Natural killer cell (primary cell): ENCODE measurements around the gene IL17F. TPM values are rescaled to one million over a fixed set of nuclear protein-coding genes. Genes with fewer than 3 reads are reported as not detected.
A peak's percentile ranks its signal among the peaks of the same experiment; 100 is the strongest.

ENCODE experiments used
- ATAC-seq, 3 donors: fragments of 150-1000 bp in 2 of 3; fragments of 200-7000 bp in 1 of 3; cut with Tn5 transposase; 1 replicate in 1 of 3; 2 replicates in 2 of 3; pipeline ENCODE4 v1.10.0; 2021; ENCODE audit warnings: mild to moderate bottlenecking in 2 of 3, moderate library complexity in 2 of 3
- DNase-seq, 2 donors: peaks; one replicate each; pipeline versions ENCODE4 v3.0.0 to v3.0.0-alpha.2; 2013 to 2021; ENCODE audit warnings: mixed read lengths in 1 of 2
- H3K27ac ChIP-seq: one replicate; pipeline ENCODE4 v1.5.1; 2013; ENCODE audit warnings: mild to moderate bottlenecking, low read length
- H3K27me3 ChIP-seq: one replicate; pipeline ENCODE4 v1.6.1; 2013; ENCODE audit warnings: low read length; ENCODE audit not compliant: control insufficient read depth, insufficient read depth
- H3K36me3 ChIP-seq: one replicate; pipeline ENCODE4 v1.6.1; 2013; ENCODE audit warnings: low read length; ENCODE audit not compliant: control insufficient read depth, insufficient read depth
- H3K4me1 ChIP-seq: one replicate; pipeline ENCODE4 v1.6.1; 2013; ENCODE audit warnings: low read length; ENCODE audit not compliant: control insufficient read depth, insufficient read depth
- H3K4me3 ChIP-seq: one replicate; pipeline ENCODE4 v1.5.1; 2013; ENCODE audit warnings: low read length
- H3K9me3 ChIP-seq: one replicate; pipeline ENCODE4 v1.6.1; 2013; ENCODE audit warnings: low read length; ENCODE audit not compliant: control insufficient read depth, insufficient read depth
- H3K27ac Mint-ChIP-seq, 2 donors: one replicate each; pipeline ENCODE4 v1.8.0; 2022; ENCODE audit warnings: mild to moderate bottlenecking in 2 of 2, mixed read lengths in 2 of 2, moderate library complexity in 1 of 2
- H3K27me3 Mint-ChIP-seq, 2 donors: one replicate each; pipeline ENCODE4 v1.8.0; 2022; ENCODE audit warnings: low read depth in 2 of 2, mixed read lengths in 2 of 2
- H3K36me3 Mint-ChIP-seq: one replicate; pipeline ENCODE4 v1.8.0; 2022; ENCODE audit warnings: mixed read lengths
- H3K4me1 Mint-ChIP-seq, 2 donors: one replicate each; pipeline ENCODE4 v1.8.0; 2022; ENCODE audit warnings: mixed read lengths in 2 of 2
- H3K4me3 Mint-ChIP-seq: one replicate; pipeline ENCODE4 v1.8.0; 2022; ENCODE audit warnings: mild to moderate bottlenecking, moderate library complexity, mixed read lengths
- H3K9me3 Mint-ChIP-seq, 2 donors: one replicate each; pipeline ENCODE4 v1.8.0; 2022; ENCODE audit warnings: mixed read lengths in 2 of 2
- WGBS: methylation state at CpG from one replicate; pipeline ENCODE4 v1.1.7; 2013; ENCODE audit warnings: missing lambda C conversion rate; ENCODE audit not compliant: insufficient coverage; 5-methylcytosine and 5-hydroxymethylcytosine counted together
- intact Hi-C: fragments of 100-400 bp; cut with micrococcal nuclease; formaldehyde crosslinking; loops from one replicate; pipeline ENCODE4 v1.14.2; 2022
- total RNA-seq, 4 donors: library from RNA; stranded (reverse); fragments of 120-200 nt in 1 of 4; gene quantifications; one replicate each; pipeline versions ENCODE4 v1.2.3 to v1.2.4, GENCODE V29; 2013 to 2022
- TF ChIP-seq, protein P1 (sequence below): fragments of 200-600 bp; IDR thresholded peaks from one replicate; pipeline ENCODE4 v1.8.0; 2022; ENCODE audit warnings: antibody characterized with exemption

Gene IL17F
- total RNA-seq, 3 donors from 2014 or later (not counting 1 experiment from before 2014, with no cell fraction given), result not detected

DNA sequence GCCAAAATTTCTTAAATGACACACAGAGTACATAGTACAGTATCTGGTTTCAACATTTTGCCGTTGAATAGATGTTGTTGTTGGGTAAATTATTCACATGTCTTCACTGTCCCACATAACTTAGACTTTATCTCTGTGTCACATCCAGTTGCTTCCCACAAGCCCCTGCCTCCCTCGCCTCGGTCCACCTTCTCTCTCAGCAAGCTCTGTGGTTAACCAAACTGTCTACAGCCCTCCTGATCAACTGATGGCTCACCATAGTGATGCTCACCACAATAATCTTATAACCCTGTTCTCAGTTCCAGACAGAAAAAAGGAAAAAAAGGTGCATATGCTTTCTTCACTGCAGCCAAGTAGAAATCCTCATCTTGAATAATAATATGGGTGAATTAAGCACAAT is 23.0 kb downstream of the IL17F start:
- Mint-ChIP-seq H3K27ac (no peak overlapping the region), H3K36me3 (no peaks in the 10 kb centered on the region), H3K4me1 (peaks cover 6 to 8% of the 10 kb centered on the region in 2 donors), H3K4me3 (no peak overlapping the region), H3K9me3 (no peaks in the 10 kb centered on the region), H3K27me3 (peaks cover 29 to 67% of the 10 kb centered on the region in 2 donors)
- peak in 1 of 2 donors; percentile 8 for DNase-seq
- peak in 1 of 3 donors; percentile 86 for ATAC-seq
- no peaks in the 10 kb centered on the region for H3K36me3 ChIP-seq
- TF ChIP-seq, protein P1, sequence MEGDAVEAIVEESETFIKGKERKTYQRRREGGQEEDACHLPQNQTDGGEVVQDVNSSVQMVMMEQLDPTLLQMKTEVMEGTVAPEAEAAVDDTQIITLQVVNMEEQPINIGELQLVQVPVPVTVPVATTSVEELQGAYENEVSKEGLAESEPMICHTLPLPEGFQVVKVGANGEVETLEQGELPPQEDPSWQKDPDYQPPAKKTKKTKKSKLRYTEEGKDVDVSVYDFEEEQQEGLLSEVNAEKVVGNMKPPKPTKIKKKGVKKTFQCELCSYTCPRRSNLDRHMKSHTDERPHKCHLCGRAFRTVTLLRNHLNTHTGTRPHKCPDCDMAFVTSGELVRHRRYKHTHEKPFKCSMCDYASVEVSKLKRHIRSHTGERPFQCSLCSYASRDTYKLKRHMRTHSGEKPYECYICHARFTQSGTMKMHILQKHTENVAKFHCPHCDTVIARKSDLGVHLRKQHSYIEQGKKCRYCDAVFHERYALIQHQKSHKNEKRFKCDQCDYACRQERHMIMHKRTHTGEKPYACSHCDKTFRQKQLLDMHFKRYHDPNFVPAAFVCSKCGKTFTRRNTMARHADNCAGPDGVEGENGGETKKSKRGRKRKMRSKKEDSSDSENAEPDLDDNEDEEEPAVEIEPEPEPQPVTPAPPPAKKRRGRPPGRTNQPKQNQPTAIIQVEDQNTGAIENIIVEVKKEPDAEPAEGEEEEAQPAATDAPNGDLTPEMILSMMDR, result no peak
- no peaks in the 10 kb centered on the region for H3K4me1 ChIP-seq
- intact Hi-C loops, result no loop called here
- H3K9me3 ChIP-seq, result no peaks in the 10 kb centered on the region
- WGBS, result 0% methylated on average over 2 of the region's 3 CpGs
- no peak overlapping the region for H3K4me3 ChIP-seq
- peaks cover 60% of the 10 kb centered on the region for H3K27me3 ChIP-seq
- H3K27ac ChIP-seq, result no peak overlapping the region

DNA sequence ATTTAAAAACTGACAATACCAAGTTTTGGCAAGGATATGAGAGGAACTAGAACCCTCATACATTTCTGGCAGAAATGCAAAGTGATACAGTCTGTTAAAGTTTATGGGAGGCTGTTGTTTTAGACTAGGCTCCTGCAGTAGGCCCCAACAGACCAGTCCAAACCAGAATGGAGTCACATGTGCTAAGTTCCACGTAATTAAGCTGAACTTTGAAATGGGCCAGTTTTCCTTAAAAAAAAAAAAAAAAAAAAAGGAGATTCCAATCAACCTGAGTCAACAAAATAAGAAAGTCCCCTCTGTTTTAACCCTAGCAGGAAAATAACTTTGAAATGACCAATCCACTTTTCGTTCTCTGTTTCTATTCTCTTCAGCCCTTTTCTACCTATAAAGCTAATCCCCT is 26.5 kb downstream of the IL17F start:
- TF ChIP-seq, protein P1, result no peak
- H3K36me3 ChIP-seq, result no peaks in the 10 kb centered on the region
- H3K4me1 ChIP-seq, result no peaks in the 10 kb centered on the region
- no peaks in the 10 kb centered on the region for H3K9me3 ChIP-seq
- intact Hi-C loops, result no loop called here
- no peak overlapping the region for H3K27ac ChIP-seq
- Mint-ChIP-seq H3K9me3 (no peaks in the 10 kb centered on the region), H3K4me1 (peaks cover 6 to 8% of the 10 kb centered on the region in 2 donors), H3K27me3 (peaks cover 10 to 35% of the 10 kb centered on the region in 2 donors), H3K27ac (no peak overlapping the region), H3K4me3 (no peak overlapping the region), H3K36me3 (no peaks in the 10 kb centered on the region)
- no peak for DNase-seq
- 94% methylated on average over 2 of the region's 2 CpGs for WGBS
- H3K27me3 ChIP-seq, result peaks cover 63% of the 10 kb centered on the region
- ATAC-seq, result no peak
- H3K4me3 ChIP-seq, result no peak overlapping the region

DNA sequence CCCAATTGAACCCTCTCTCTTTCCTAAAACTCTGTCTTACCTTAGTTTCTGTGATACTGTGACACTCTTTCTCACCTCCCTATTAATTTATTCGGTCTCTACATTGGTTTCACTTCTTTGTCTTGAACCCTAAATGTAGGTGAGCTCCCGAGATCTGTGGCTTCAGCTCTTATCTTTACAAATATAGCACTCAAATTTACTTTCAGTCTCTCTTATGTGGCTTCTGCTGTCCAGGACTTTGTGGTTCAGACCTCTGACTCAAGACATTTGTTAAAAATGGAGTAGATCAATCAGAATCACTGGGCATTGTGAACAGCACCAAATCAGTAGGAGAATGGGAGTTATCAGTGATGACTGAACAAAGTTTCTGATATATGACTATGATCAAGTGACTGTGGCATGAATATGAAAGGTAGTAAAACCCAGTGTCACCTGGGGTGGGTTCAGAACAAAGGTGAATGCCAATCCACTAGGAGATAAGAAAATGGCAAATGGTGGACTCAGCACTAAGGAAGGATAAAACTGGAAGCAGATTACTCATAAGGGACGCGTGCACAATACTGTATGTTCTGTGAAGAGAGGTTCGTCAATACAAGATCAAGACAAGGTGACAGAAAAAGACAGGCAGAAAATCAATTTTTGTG is 27.2 kb downstream of the IL17F start:
- H3K36me3 ChIP-seq, result no peaks in the 10 kb centered on the region
- Mint-ChIP-seq H3K27ac (no peak overlapping the region), H3K36me3 (no peaks in the 10 kb centered on the region), H3K4me1 (peaks cover 6 to 8% of the 10 kb centered on the region in 2 donors), H3K9me3 (no peaks in the 10 kb centered on the region), H3K27me3 (peaks cover 15 to 35% of the 10 kb centered on the region in 2 donors), H3K4me3 (no peak overlapping the region)
- DNase-seq, result no peak
- intact Hi-C loops, result no loop called here
- TF ChIP-seq, protein P1, result no peak
- H3K27me3 ChIP-seq, result peaks cover 62% of the 10 kb centered on the region
- no peaks in the 10 kb centered on the region for H3K9me3 ChIP-seq
- H3K4me3 ChIP-seq, result no peak overlapping the region
- no peaks in the 10 kb centered on the region for H3K4me1 ChIP-seq
- H3K27ac ChIP-seq, result no peak overlapping the region
- WGBS, result 64% methylated on average over 5 of the region's 5 CpGs
- ATAC-seq, result no peak

DNA sequence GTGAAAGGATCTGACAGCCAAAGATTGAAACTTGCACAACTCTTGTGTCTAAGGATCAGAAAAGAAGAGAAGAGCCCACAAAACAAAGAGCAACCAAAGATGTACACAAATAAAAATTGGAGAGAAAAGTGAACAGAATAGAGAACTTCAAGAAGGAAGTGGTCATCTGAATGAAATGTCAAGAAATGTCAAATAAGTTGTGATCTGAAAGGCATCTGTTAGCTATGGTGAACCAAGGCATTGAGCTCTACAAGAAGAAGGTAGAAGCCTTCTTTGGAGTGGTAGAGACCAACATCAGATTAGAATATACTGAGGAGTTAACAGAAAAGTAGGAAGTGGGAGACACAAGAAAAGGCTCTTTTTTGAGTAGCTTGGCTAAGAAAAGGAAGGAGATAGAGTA is 28.5 kb downstream of the IL17F start:
- peaks cover 12 to 31% of the 10 kb centered on the region in 2 donors for H3K27me3 Mint-ChIP-seq
- no peaks in the 10 kb centered on the region for H3K36me3 ChIP-seq
- no peaks in the 10 kb centered on the region for H3K9me3 Mint-ChIP-seq
- H3K36me3 Mint-ChIP-seq, result no peaks in the 10 kb centered on the region
- no peak for DNase-seq
- H3K27me3 ChIP-seq, result peaks cover 65% of the 10 kb centered on the region
- H3K27ac Mint-ChIP-seq, result no peak overlapping the region
- no peak overlapping the region for H3K4me3 Mint-ChIP-seq
- no peak for ATAC-seq
- no peaks in the 10 kb centered on the region for H3K4me1 ChIP-seq
- intact Hi-C loops, result no loop called here
- H3K4me3 ChIP-seq, result no peak overlapping the region
- H3K4me1 Mint-ChIP-seq, result no peaks in the 10 kb centered on the region
- H3K9me3 ChIP-seq, result no peaks in the 10 kb centered on the region
- H3K27ac ChIP-seq, result no peak overlapping the region
- TF ChIP-seq, protein P1, result no peak
